ENCODE data around the gene ZNF189. TPM values are rescaled to one million over a fixed set of nuclear protein-coding genes. Genes with fewer than 3 reads are reported as not detected.

Gene ZNF189
- total and polyA plus RNA-seq, 2 of the 4 experiments (the other 2 are of a cell fraction) = 5.9 to 19.9 TPM

DNA sequence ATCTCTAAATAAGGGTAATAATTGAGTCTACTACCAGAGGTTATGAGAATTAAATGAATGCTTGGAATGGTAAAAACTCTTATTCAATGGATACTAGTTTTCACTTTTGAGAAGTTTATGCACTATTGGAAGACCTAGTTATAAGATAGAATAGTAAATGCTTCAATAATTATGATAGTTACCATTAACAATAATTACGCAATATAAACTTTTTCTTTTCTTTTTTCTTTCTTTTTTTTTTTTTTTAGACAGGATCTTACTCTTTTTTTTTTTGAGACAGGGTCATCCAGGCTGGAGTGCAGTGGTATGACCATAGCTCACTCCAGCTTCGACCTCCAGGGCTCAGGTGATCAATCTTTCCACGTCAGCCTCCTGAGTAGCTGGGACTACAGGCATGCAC lies 30.3 kb downstream of the ZNF189 start:
- CTCF ChIA-PET = interaction anchor here (0.7 kb wide), 1 partner anchor 36 kb away, joined by 4 read pairs; no protein-coding TSS in a partner anchor
- no peak for ATAC-seq (ENCODE audit: low read depth)
- H2AK5ac ChIP-seq (ENCODE audit: low read depth, low read length) = no peak overlapping the region
- H2BK15ac ChIP-seq (ENCODE audit: low read depth, low read length) = no peak overlapping the region
- no peak overlapping the region for H3K23ac ChIP-seq (ENCODE audit: low read depth, low read length)
- H4K20me1 ChIP-seq (ENCODE audit: insufficient read depth, low read length) = no peaks in the 10 kb centered on the region
- no peak overlapping the region for H2BK120ac ChIP-seq (ENCODE audit: low read depth, low read length)
- no peak for DNase-seq
- H3K27ac ChIP-seq (ENCODE audit: insufficient read depth, low read length) = no peak overlapping the region
- H3K56ac ChIP-seq (ENCODE audit: extremely low read depth, insufficient read depth, low read length) = no peak overlapping the region
- H3K18ac ChIP-seq (ENCODE audit: low read depth, low read length) = no peak overlapping the region
- H4K8ac ChIP-seq (ENCODE audit: low read depth in 2 of 2, low read length in 2 of 2) = no peak overlapping the region
- no peak overlapping the region for H3K4me3 ChIP-seq (ENCODE audit: insufficient read depth, low read depth, low read length)
- POLR2A ChIA-PET (ENCODE audit: unreplicated experiment) = no interaction called here
- dilution Hi-C loops (cut with HindIII; ENCODE audit: low sequenced_read_pairs, unreplicated experiment) (no loop called here), in situ Hi-C loops (cut with MboI; ENCODE audit: low sequenced_read_pairs) (no loop called here), intact Hi-C loops (cut with micrococcal nuclease) (no loop called here)
- no peaks in the 10 kb centered on the region for H3K36me3 ChIP-seq (ENCODE audit: control insufficient read depth, insufficient read depth, low read length)
- no peak overlapping the region for H3K4me2 ChIP-seq (ENCODE audit: low read depth, low read length)
- no peaks in the 10 kb centered on the region for H3K4me1 ChIP-seq (ENCODE audit: control insufficient read depth, insufficient read depth, low read length)
- no peak overlapping the region for H3K9ac ChIP-seq (ENCODE audit: low read depth, low read length)
- H3K9me1 ChIP-seq (ENCODE audit: insufficient read depth, low read length) = no peaks in the 10 kb centered on the region
- no peaks in the 10 kb centered on the region for H3K79me1 ChIP-seq (ENCODE audit: low read depth in 1 of 2, low read length in 2 of 2)
- H2BK20ac ChIP-seq (ENCODE audit: low read depth, low read length) = no peak overlapping the region
- H3K14ac ChIP-seq (replicated peaks; ENCODE audit: low read depth, low read length) = no peak overlapping the region
- no CpG with 5 or more reads among the region's 3 CpGs for WGBS, 2 experiments (ENCODE audit: extremely low coverage in 2 of 2, insufficient read length in 1 of 2)
- no peak overlapping the region for H4K91ac ChIP-seq (ENCODE audit: insufficient read depth, low read depth, low read length)
- H3K4ac ChIP-seq (ENCODE audit: low read depth, low read length) = no peak overlapping the region
- no peaks in the 10 kb centered on the region; the same call in 1 of the 2 replicates for H3K27me3 ChIP-seq (ENCODE audit: control insufficient read depth, insufficient read depth, low read length)
- TF ChIP-seq, protein P1, sequence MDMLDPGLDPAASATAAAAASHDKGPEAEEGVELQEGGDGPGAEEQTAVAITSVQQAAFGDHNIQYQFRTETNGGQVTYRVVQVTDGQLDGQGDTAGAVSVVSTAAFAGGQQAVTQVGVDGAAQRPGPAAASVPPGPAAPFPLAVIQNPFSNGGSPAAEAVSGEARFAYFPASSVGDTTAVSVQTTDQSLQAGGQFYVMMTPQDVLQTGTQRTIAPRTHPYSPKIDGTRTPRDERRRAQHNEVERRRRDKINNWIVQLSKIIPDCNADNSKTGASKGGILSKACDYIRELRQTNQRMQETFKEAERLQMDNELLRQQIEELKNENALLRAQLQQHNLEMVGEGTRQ (IDR thresholded peaks at IDR 0.05; ENCODE audit: low read depth, low read length) = no peak
- peak; percentile 38; the same call in 1 of the 2 replicates for TF ChIP-seq CEBPB (IDR thresholded peaks at IDR 0.05; ENCODE audit: low read depth, low read length)
- H2BK5ac ChIP-seq (ENCODE audit: low read depth, low read length, poor library complexity, severe bottlenecking) = no peak overlapping the region
- no TSS peak for BruUV-seq (replicated peaks)
- H3K9me3 ChIP-seq (ENCODE audit: control insufficient read depth, insufficient read depth, low read length) = no peaks in the 10 kb centered on the region
- H2AK9ac ChIP-seq (replicated peaks; ENCODE audit: low read depth, low read length, poor library complexity) = no peak overlapping the region
- H2AFZ ChIP-seq (replicated peaks; ENCODE audit: low read length, poor library complexity) = no peak overlapping the region
- H4K5ac ChIP-seq (ENCODE audit: low read depth, low read length) = no peak overlapping the region

Measured in IMR-90 (cell line).